Left lung (tissue), 10 donors: ENCODE measurements around the gene DCBLD1. TPM values are rescaled to one million over a fixed set of nuclear protein-coding genes. Genes with fewer than 3 reads are reported as not detected.
A peak's percentile ranks its signal among the peaks of the same experiment; 100 is the strongest.

ENCODE experiments used
- ATAC-seq: fragments of 200-7000 bp; cut with Tn5 transposase; one replicate; pipeline ENCODE4 v1.9.1; 2020; ENCODE audit warnings: moderate library complexity
- DNase-seq, 4 donors: peaks; one replicate each; pipeline ENCODE4 v3.0.0-alpha.2; 2013 to 2020
- H3K27ac ChIP-seq, 2 donors: fragments of 200-600 bp; sonication (generic) in 1 of 2; one replicate each; pipeline versions ENCODE4 v1.5.0 to v1.8.0; 2020 to 2021
- H3K27me3 ChIP-seq, 2 donors: fragments of 200-600 bp; sonication (generic) in 1 of 2; one replicate each; pipeline versions ENCODE4 v1.5.0 to v1.8.0; 2020 to 2021
- H3K36me3 ChIP-seq, 2 donors: fragments of 200-600 bp; sonication (generic) in 1 of 2; one replicate each; pipeline versions ENCODE4 v1.5.0 to v1.8.0; 2020 to 2021
- H3K4me1 ChIP-seq, 2 donors: fragments of 200-600 bp; one replicate each; pipeline ENCODE4 v1.8.0; 2021
- H3K4me3 ChIP-seq, 2 donors: fragments of 200-600 bp; sonication (generic) in 1 of 2; one replicate each; pipeline versions ENCODE4 v1.5.0 to v1.8.0; 2020 to 2021; ENCODE audit warnings: mild to moderate bottlenecking in 1 of 2
- H3K9me3 ChIP-seq, 2 donors: fragments of 200-600 bp; sonication (generic) in 1 of 2; one replicate each; pipeline versions ENCODE4 v1.5.0 to v1.8.0; 2020 to 2021
- CTCF ChIP-seq, 2 donors: fragments of 200-600 bp; sonication (generic) in 1 of 2; IDR thresholded peaks; one replicate each; pipeline versions ENCODE4 v1.5.0 to v1.8.0; 2021; ENCODE audit warnings: antibody characterized with exemption in 2 of 2
- intact Hi-C, 2 donors: fragments of 100-400 bp; cut with DNase I; formaldehyde crosslinking; loops; one replicate each; pipeline versions ENCODE4 v1.11.2 to v1.14.2; 2022
- polyA plus RNA-seq, 6 donors: library from polyadenylated mRNA; unstranded; fragments of 120-200 nt; gene quantifications; one replicate each; pipeline ENCODE4 v1.2.1, GENCODE V29; 2013; ENCODE audit not compliant: insufficient read length in 6 of 6
- total RNA-seq, 2 donors: library from RNA; stranded (reverse); fragmentation: NEBNext Ultra II Directional; extraction: Animal tissue kit (Norgen Biotek cat#: 25700); gene quantifications; one replicate each; pipeline ENCODE4 v1.2.1, GENCODE V29; 2021
- donor health status: DM: no; HTN: yes; CAD: no.
- donor health status: DM: no; HTN: no; CAD: no.

DCBLD1 gene
- total and polyA plus RNA-seq, 8 donors = 20.8 to 55.8 (median 35.8) TPM

DNA sequence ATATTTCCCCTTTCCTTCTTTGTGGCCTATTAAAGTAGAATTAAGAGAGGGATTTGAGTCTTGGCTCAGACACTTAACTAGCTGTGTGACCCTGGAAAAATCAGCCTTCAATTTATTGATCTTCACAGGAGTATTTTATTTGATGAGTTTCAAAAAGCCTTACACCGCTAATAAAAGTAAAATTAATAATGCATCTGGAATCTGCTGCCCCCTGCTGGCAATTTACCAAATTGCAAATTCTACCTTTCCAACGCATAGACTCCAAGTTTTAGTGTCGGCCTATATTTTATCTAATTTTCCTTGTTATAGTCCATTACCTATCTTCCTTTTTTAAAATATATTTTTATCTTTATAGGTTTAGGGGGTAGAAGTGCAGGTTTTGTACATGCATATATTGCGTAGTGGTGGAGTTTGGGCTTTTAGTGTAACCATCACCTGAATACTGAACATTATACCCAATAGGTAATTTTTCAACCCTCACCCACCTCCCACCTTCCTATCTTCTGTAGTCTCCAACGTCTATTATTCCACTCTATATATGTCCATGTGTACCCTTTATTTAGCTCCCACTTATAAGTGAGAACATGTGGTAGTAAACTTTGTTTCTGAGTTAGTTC is 73.5 kb downstream of the DCBLD1 start:
- Histone ChIP-seq H3K36me3 (no peaks in the 10 kb centered on the region), H3K9me3 (no peaks in the 10 kb centered on the region), H3K27me3 (no peaks in the 10 kb centered on the region), H3K4me3 (no peak overlapping the region), H3K27ac (no peak overlapping the region), H3K4me1 (peaks cover 0 to 4% of the 10 kb centered on the region in 2 donors)
- DNase-seq (peak in 2 of 4 donors; percentile 51 to 60), ATAC-seq (peak; percentile 69)
- peak; percentile 78 to 84 for TF ChIP-seq CTCF (IDR thresholded peaks at IDR 0.05)
- intact Hi-C loops = loop anchor here (10.0 kb wide), 1 partner anchor 101 kb away; no protein-coding TSS in a partner anchor

DNA sequence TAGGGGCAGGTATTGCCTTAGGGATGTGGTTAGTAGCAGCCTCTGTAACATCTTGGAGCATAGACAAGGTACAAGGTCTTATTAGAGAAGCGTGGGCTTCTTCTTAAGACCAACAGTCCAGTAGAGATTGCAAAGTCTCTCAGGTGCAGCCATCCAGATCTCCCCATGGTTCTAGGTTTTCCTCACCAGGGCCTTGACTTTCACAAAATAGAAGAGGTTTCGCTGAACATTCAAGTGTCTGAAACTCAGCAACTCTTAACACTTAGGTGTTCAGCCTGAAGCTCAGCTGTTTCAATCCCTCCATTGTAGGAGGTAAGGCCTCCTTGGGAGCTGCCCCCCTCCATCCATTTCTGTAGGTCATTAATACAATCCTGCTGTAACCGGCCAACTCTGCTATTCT is 75.5 kb downstream of the DCBLD1 start:
- Histone ChIP-seq H3K27me3 (no peaks in the 10 kb centered on the region), H3K9me3 (no peaks in the 10 kb centered on the region), H3K4me3 (no peak overlapping the region), H3K4me1 (peaks cover 0 to 4% of the 10 kb centered on the region in 2 donors), H3K36me3 (peaks cover 0 to 10% of the 10 kb centered on the region in 2 donors), H3K27ac (no peak overlapping the region)
- no peak for TF ChIP-seq CTCF (IDR thresholded peaks at IDR 0.05)
- intact Hi-C loops = loop anchor here (10.0 kb wide), 1 partner anchor 103 kb away; no protein-coding TSS in a partner anchor
- no peak for ATAC-seq
- DNase-seq = no peak

GRCh38 chr6:117558818-117559217 is 76.3 kb downstream of the DCBLD1 start:
- no peaks in the 10 kb centered on the region for H3K27me3 ChIP-seq
- H3K9me3 ChIP-seq = no peaks in the 10 kb centered on the region
- no peak overlapping the region for H3K27ac ChIP-seq
- no peak for DNase-seq
- ATAC-seq = no peak
- peaks cover 0 to 19% of the 10 kb centered on the region in 2 donors for H3K36me3 ChIP-seq
- intact Hi-C loops = loop anchor here (10.0 kb wide), 1 partner anchor 104 kb away; no protein-coding TSS in a partner anchor
- TF ChIP-seq CTCF (IDR thresholded peaks at IDR 0.05) = no peak
- H3K4me3 ChIP-seq = no peak overlapping the region
- H3K4me1 ChIP-seq = peaks cover 0 to 4% of the 10 kb centered on the region in 2 donors

DNA sequence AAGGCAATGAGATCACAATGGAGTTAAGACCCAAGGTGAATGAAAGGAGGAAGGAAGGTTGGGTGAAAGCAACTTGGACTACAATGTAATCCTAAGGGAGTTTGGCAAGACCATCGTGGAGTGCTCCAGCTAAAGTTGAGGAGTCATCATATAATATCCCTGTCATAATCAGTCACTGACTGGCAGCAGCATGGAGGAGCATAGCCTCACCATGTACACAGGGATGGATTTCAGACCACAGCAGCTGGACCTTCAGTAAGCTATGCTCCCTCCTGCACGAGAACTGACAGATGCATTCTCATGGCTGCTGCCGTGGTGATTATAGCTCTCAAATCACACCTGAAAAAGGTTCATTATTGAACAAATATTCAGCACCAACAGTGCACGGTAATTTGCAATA is 76.8 kb downstream of the DCBLD1 start:
- no peak overlapping the region for H3K4me3 ChIP-seq
- ATAC-seq (no peak), DNase-seq (no peak)
- H3K9me3 ChIP-seq = no peaks in the 10 kb centered on the region
- intact Hi-C loops = loop anchor here (10.0 kb wide), 1 partner anchor 104 kb away; no protein-coding TSS in a partner anchor
- H3K27me3 ChIP-seq = no peaks in the 10 kb centered on the region
- H3K36me3 ChIP-seq = peaks cover 0 to 24% of the 10 kb centered on the region in 2 donors
- H3K4me1 ChIP-seq = peaks cover 0 to 4% of the 10 kb centered on the region in 2 donors
- no peak for TF ChIP-seq CTCF (IDR thresholded peaks at IDR 0.05)
- H3K27ac ChIP-seq = no peak overlapping the region

GRCh38 chr6:117561128-117561527 is 78.7 kb downstream of the DCBLD1 start:
- peaks cover 0 to 35% of the 10 kb centered on the region in 2 donors for H3K36me3 ChIP-seq
- no peak for ATAC-seq
- H3K27me3 ChIP-seq = no peaks in the 10 kb centered on the region
- no peak for DNase-seq
- intact Hi-C loops = no loop called here
- H3K4me1 ChIP-seq = no peaks in the 10 kb centered on the region
- H3K27ac ChIP-seq = no peak overlapping the region
- no peak for TF ChIP-seq CTCF (IDR thresholded peaks at IDR 0.05)
- no peak overlapping the region for H3K4me3 ChIP-seq
- H3K9me3 ChIP-seq = no peaks in the 10 kb centered on the region
